HepG2 (cell line): ENCODE measurements around the gene NCAPG. TPM values are rescaled to one million over a fixed set of nuclear protein-coding genes. Genes with fewer than 3 reads are reported as not detected.

Experiments used
- ATAC-seq: fragments of 200-7000 bp; cut with Tn5 transposase; 3 replicates; pipeline ENCODE4 v1.9.1; 2020; ENCODE audit warnings: mild to moderate bottlenecking, moderate library complexity
- BruUV-seq: library from RNA; stranded (reverse); fragments of 400-500 nt; replicated peaks from 2 replicates; lab custom pipeline; 2021; lab: Mats Ljungman, UMichigan
- CTCF ChIA-PET: fragments of 300-600 bp; formaldehyde crosslinking; extraction: SDS; loops from one replicate; lab custom pipeline; 2021; ENCODE audit warnings: low total read pairs, inconsistent platforms, low intra/inter-chr PET ratio; lab: Yijun Ruan, JAX
- POLR2A ChIA-PET: fragments of 350-600 bp; sonication (Branson Sonifier 250); formaldehyde crosslinking; loops from one replicate; lab custom pipeline; 2020; ENCODE audit warnings: antibody characterized with exemption, inconsistent platforms; lab: Yijun Ruan, JAX
- DNase-seq: peaks from one replicate; pipeline ENCODE4 v3.0.0-alpha.2; 2015; ENCODE audit warnings: low spot score
- FAIRE-seq: peaks from 3 replicates; lab custom pipeline; 2011; peaks lifted over from hg19 to GRCh38; lab: Jason Lieb, UNC
- H2AFZ ChIP-seq: one replicate; pipeline ENCODE4 v1.6.1; 2011; ENCODE audit warnings: low read length, inconsistent platforms
- H3K27ac ChIP-seq: fragments of 300-600 bp; 3 replicates; pipeline ENCODE4 v1.8.0; 2011; ENCODE audit warnings: mixed run types, mild to moderate bottlenecking, mixed read lengths, low read length, inconsistent platforms; ENCODE audit not compliant: insufficient read depth; ENCODE audit errors: extremely low read length
- H3K27me3 ChIP-seq, 2 experiments: fragments of 200-600 bp in 1 of 2; 2 replicates in 1 of 2; 3 replicates in 1 of 2; pipeline versions ENCODE4 v1.6.0 to v1.8.0; 2011; ENCODE audit warnings: low read length in 2 of 2, mild to moderate bottlenecking in 2 of 2, moderate library complexity in 2 of 2, inconsistent platforms in 1 of 2; ENCODE audit not compliant: insufficient read depth in 2 of 2, control insufficient read depth in 1 of 2
- H3K36me3 ChIP-seq, 2 experiments: fragments of 200-600 bp in 1 of 2; replicated peaks in 1 of 2; 2 replicates in 1 of 2; 3 replicates in 1 of 2; pipeline versions ENCODE4 v1.5.1 to v1.8.0; 2011; ENCODE audit warnings: low read length in 2 of 2, inconsistent platforms in 1 of 2; ENCODE audit not compliant: insufficient read depth in 2 of 2, control insufficient read depth in 1 of 2
- H3K4me1 ChIP-seq: 2 replicates; pipeline ENCODE4 v1.5.1; 2012; ENCODE audit warnings: low read length, inconsistent platforms; ENCODE audit not compliant: insufficient read depth
- H3K4me2 ChIP-seq: 2 replicates; pipeline ENCODE4 v1.6.0; 2011; ENCODE audit warnings: low read depth, low read length, inconsistent platforms
- H3K4me3 ChIP-seq, 3 experiments: fragments of 200-600 bp in 1 of 3; sonication (generic), shearing (Covaris generic) in 1 of 3; replicated peaks in 1 of 3; 2 replicates each; pipeline ENCODE4 v1.5.1; 2011 to 2016; ENCODE audit warnings: low read length in 3 of 3, inconsistent platforms in 2 of 3, low read depth in 2 of 3, mild to moderate bottlenecking in 2 of 3, control low read depth in 1 of 3, mixed read lengths in 1 of 3; ENCODE audit not compliant: insufficient read depth in 1 of 3
- H3K79me2 ChIP-seq: one replicate; pipeline ENCODE4 v1.6.1; 2011; ENCODE audit warnings: low read length, inconsistent platforms; ENCODE audit not compliant: insufficient read depth
- H3K9ac ChIP-seq: 2 replicates; pipeline ENCODE4 v1.6.0; 2011; ENCODE audit warnings: mild to moderate bottlenecking, low read depth, low read length, inconsistent platforms; ENCODE audit not compliant: insufficient read depth
- H3K9me3 ChIP-seq: 2 replicates; pipeline ENCODE4 v1.5.1; 2012; ENCODE audit warnings: mild to moderate bottlenecking, low read length
- H4K20me1 ChIP-seq: 2 replicates; pipeline ENCODE4 v1.6.0; 2011; ENCODE audit warnings: inconsistent platforms, mild to moderate bottlenecking, low read length, moderate library complexity; ENCODE audit not compliant: insufficient read depth
- ARNTL ChIP-seq: sonication (generic); formaldehyde crosslinking; IDR thresholded peaks from 2 replicates; pipeline ENCODE4 v1.4.0; 2020; ENCODE audit warnings: mild to moderate bottlenecking, missing genetic modification reagents
- EP300 ChIP-seq, 3 experiments: sonication (generic) in 1 of 3; formaldehyde crosslinking in 1 of 3; IDR thresholded peaks; 2 replicates each; pipeline versions ENCODE4 v1.5.1 to v1.6.1; 2011 to 2020; ENCODE audit warnings: low read depth in 2 of 3, low read length in 2 of 3, borderline replicate concordance in 1 of 3, improper control_type of control experiment in 1 of 3, mild to moderate bottlenecking in 1 of 3, missing genetic modification reagents in 1 of 3, moderate library complexity in 1 of 3
- ESRRA ChIP-seq: sonication (generic); formaldehyde crosslinking; IDR thresholded peaks from 2 replicates; pipeline ENCODE4 v1.5.1; 2020; ENCODE audit warnings: mild to moderate bottlenecking, low read depth, missing genetic modification reagents
- HNRNPH1 ChIP-seq: fragments of 200-400 bp; formaldehyde crosslinking; optimal IDR thresholded peaks from 2 replicates; pipeline ENCODE3; 2017; ENCODE audit warnings: mild to moderate bottlenecking, low read depth, low read length
- NFE2L2 ChIP-seq: fragments of 150-350 bp; IDR thresholded peaks from 2 replicates; pipeline ENCODE4 v1.6.1; 2014; ENCODE audit warnings: low read length
- NR3C1 ChIP-seq: sonication (generic); formaldehyde crosslinking; IDR thresholded peaks from 2 replicates; pipeline ENCODE4 v1.4.0; 2020; ENCODE audit warnings: missing genetic modification reagents
- ZFY ChIP-seq: sonication (generic); formaldehyde crosslinking; IDR thresholded peaks from 2 replicates; pipeline ENCODE4 v1.4.0; 2020; ENCODE audit warnings: missing genetic modification reagents
- ZNF253 ChIP-seq: sonication (generic); formaldehyde crosslinking; IDR thresholded peaks from 2 replicates; pipeline ENCODE4 v1.8.0; 2022; ENCODE audit warnings: mild to moderate bottlenecking, missing genetic modification reagents, borderline replicate concordance
- ZNF318 ChIP-seq: sonication (generic); formaldehyde crosslinking; IDR thresholded peaks from 2 replicates; pipeline ENCODE4 v1.4.0; 2020; ENCODE audit warnings: mild to moderate bottlenecking, missing genetic modification reagents
- ZNF768 ChIP-seq: sonication (generic); formaldehyde crosslinking; IDR thresholded peaks from 2 replicates; pipeline ENCODE4 v1.4.0; 2020; ENCODE audit warnings: missing genetic modification reagents
- WGBS: methylation state at CpG from one replicate; pipeline ENCODE4 v1.1.6; 2017; ENCODE audit warnings: low lambda C conversion rate; 5-methylcytosine and 5-hydroxymethylcytosine counted together
- in situ Hi-C: cut with HindIII; loops from 2 replicates; pipeline ENCODE4 v1.10.0; 2017; ENCODE audit warnings: low pct_unique_long_range_greater_than_20kb; ENCODE audit not compliant: extremely low pct_ligation_motif_present
- intact Hi-C: fragments of 100-400 bp; cut with micrococcal nuclease; formaldehyde crosslinking; loops from one replicate; pipeline ENCODE4 v1.10.0; 2022; ENCODE audit not compliant: unreplicated experiment
- polyA plus RNA-seq, 8 experiments: library from polyadenylated mRNA; depleted of rRNA in 3 of 8; stranded (reverse) in 7 of 8; unstranded in 1 of 8; fragments of >200 nt; fragmentation: Illumina TruSeq in 4 of 8; extraction: Trizol in 4 of 8; gene quantifications; 2 replicates each; pipeline versions ENCODE4 v1.2.1 to v1.2.3, GENCODE V29; 2011 to 2016; ENCODE audit warnings: low read depth in 4 of 8, missing spikeins in 1 of 8, mixed read lengths in 1 of 8; ENCODE audit not compliant: insufficient read depth in 1 of 8
- total RNA-seq, 5 experiments: library from RNA; depleted of rRNA; stranded (reverse); fragments of >200 nt; fragmentation: Illumina TruSeq; extraction: Trizol; gene quantifications; 2 replicates each; pipeline ENCODE4 v1.2.3, GENCODE V29; 2016; ENCODE audit warnings: low read depth in 1 of 5

The NCAPG gene
- total and polyA plus RNA-seq, 2 of the 13 experiments (the other 11 are each of a cell fraction or from before 2014, with no cell fraction given): 14.8 to 61.9 TPM

GRCh38 chr4:17786567-17786966 is 24.2 kb upstream of the NCAPG start:
- CTCF ChIA-PET: no interaction called here
- TF ChIP-seq NR3C1 (CRISPR knock-in tag) (no peak), ZNF768 (no peak), HNRNPH1 (no peak)
- POLR2A ChIA-PET: no interaction called here
- Histone ChIP-seq H3K9me3 (no peaks in the 10 kb centered on the region), H3K4me1 (peaks cover 11% of the 10 kb centered on the region), H2AFZ (no peak overlapping the region), H4K20me1 (no peaks in the 10 kb centered on the region), H3K79me2 (no peaks in the 10 kb centered on the region), H3K9ac (no peak overlapping the region), H3K27me3 (peaks cover 0 to 7% of the 10 kb centered on the region in 2 experiments; a peak in 3 of 5 replicates), H3K27ac (no peak overlapping the region), H3K4me2 (no peak overlapping the region), H3K4me3 (no peak overlapping the region), H3K36me3 (no peaks in the 10 kb centered on the region)
- 75% methylated on average over 5 of the region's 5 CpGs for WGBS
- ATAC-seq (no peak), FAIRE-seq (no peak), DNase-seq (no peak)
- in situ Hi-C loops: no loop called here
- BruUV-seq: no TSS peak
- intact Hi-C loops: no loop called here

- no peak overlapping the region for H3K27ac ChIP-seq
- H3K27me3 ChIP-seq: no peaks in the 10 kb centered on the region
- FAIRE-seq (no peak), DNase-seq (no peak), ATAC-seq (no peak)
- intact Hi-C loops: no loop called here
- in situ Hi-C loops: no loop called here
- H2AFZ ChIP-seq: no peak overlapping the region
- no peaks in the 10 kb centered on the region for H3K79me2 ChIP-seq
- no TSS peak for BruUV-seq
- H3K4me3 ChIP-seq: no peak overlapping the region
- no peaks in the 10 kb centered on the region for H3K36me3 ChIP-seq
- H3K4me2 ChIP-seq: no peak overlapping the region
- H4K20me1 ChIP-seq: no peaks in the 10 kb centered on the region
- POLR2A ChIA-PET: no interaction called here
- H3K9me3 ChIP-seq: no peaks in the 10 kb centered on the region
- CTCF ChIA-PET: no interaction called here
- H3K4me1 ChIP-seq: peaks cover 10% of the 10 kb centered on the region
- WGBS: 68% methylated on average over 5 of the region's 5 CpGs
- H3K9ac ChIP-seq: no peak overlapping the region
- TF ChIP-seq EP300 (IDR thresholded peaks at IDR 0.05; ENCODE audit: low read depth in 2 of 2, low read length in 2 of 2): no peak
- TF ChIP-seq EP300 (CRISPR knock-in tag; IDR thresholded peaks at IDR 0.05; ENCODE audit: borderline replicate concordance): no peak
- no peak for TF ChIP-seq NFE2L2
- no peak for TF ChIP-seq ZNF253 (CRISPR knock-in tag)
- TF ChIP-seq ZNF318 (CRISPR knock-in tag): no peak
- no peak for TF ChIP-seq ARNTL
- TF ChIP-seq ZFY (CRISPR knock-in tag): no peak
- no peak for TF ChIP-seq ESRRA
Measured at GRCh38 chr4:17787315-17787714, 23.5 kb upstream of the NCAPG start.
